A673 (cell line): ENCODE results near the gene HS6ST2.

Experiments used
- CTCF ChIP-seq: fragments of 300-800, 200-600 bp; sonication (generic); conservative IDR thresholded peaks from 2 replicates; pipeline ENCODE4 v1.5.1; 2017; ENCODE audit warnings: low read depth, mild to moderate bottlenecking, antibody characterized with exemption, low read length, moderate library complexity, mixed read lengths
- EZH2 ChIP-seq: fragments of 200-600 bp; sonication (generic); IDR thresholded peaks from 2 replicates; pipeline ENCODE4 v1.6.1; 2017; ENCODE audit warnings: borderline replicate concordance, low read depth, mild to moderate bottlenecking, mixed read lengths, antibody characterized with exemption, low read length; ENCODE audit not compliant: poor library complexity, severe bottlenecking

DNA sequence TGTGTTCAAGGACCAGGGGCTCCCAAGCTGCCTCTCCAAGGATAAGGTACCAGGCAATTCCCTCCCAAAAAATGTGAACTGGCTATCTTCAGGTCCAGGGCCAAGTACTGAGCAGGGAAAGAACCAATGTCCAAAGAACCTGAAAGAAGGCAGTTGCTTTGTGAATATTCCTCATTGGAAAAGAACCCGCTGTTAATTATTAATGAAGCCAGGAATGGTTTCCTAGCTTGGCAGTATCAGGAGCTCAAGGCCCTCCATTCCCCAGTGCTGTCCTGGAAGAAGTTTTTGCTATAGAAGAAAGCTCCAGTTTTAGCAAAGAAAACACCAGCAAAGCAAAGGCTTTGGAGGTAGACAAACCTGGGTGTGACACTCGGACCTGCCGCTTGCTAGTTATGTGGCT is 339.6 kb downstream of the HS6ST2 start:
- no peak for TF ChIP-seq EZH2
- TF ChIP-seq CTCF: no peak
